ENCODE measurements around the gene LILRA6. TPM values are rescaled to one million over a fixed set of nuclear protein-coding genes. Genes with fewer than 3 reads are reported as not detected.

The LILRA6 gene
- total RNA-seq, 1 experiment from 2014 or later: not detected

GRCh38 chr19:54206831-54207177, 35.8 kb downstream of the LILRA6 start:
- BruUV-seq (replicated peaks): no TSS peak
- POLR2A ChIA-PET: interaction anchor here (4.8 kb wide), 1 partner anchor 16 kb away, joined by 36 read pairs; the partner anchor contains the start of genes MBOAT7 and TSEN34
- no peaks in the 10 kb centered on the region for H3K9me3 Mint-ChIP-seq (ENCODE audit: unreplicated experiment)
- DNase-seq: no peak
- peaks cover 99% of the 10 kb centered on the region for H3K36me3 Mint-ChIP-seq (ENCODE audit: insufficient read depth, unreplicated experiment)
- TF ChIP-seq, protein P1, sequence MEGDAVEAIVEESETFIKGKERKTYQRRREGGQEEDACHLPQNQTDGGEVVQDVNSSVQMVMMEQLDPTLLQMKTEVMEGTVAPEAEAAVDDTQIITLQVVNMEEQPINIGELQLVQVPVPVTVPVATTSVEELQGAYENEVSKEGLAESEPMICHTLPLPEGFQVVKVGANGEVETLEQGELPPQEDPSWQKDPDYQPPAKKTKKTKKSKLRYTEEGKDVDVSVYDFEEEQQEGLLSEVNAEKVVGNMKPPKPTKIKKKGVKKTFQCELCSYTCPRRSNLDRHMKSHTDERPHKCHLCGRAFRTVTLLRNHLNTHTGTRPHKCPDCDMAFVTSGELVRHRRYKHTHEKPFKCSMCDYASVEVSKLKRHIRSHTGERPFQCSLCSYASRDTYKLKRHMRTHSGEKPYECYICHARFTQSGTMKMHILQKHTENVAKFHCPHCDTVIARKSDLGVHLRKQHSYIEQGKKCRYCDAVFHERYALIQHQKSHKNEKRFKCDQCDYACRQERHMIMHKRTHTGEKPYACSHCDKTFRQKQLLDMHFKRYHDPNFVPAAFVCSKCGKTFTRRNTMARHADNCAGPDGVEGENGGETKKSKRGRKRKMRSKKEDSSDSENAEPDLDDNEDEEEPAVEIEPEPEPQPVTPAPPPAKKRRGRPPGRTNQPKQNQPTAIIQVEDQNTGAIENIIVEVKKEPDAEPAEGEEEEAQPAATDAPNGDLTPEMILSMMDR (IDR thresholded peaks at IDR 0.05; ENCODE audit: insufficient read depth in 1 of 2, low read depth in 1 of 2, low read length in 1 of 2, severe bottlenecking in 1 of 2, unreplicated experiment in 1 of 2): no peak
- H3K27me3 Mint-ChIP-seq (ENCODE audit: insufficient read depth, unreplicated experiment): no peaks in the 10 kb centered on the region
- CTCF ChIA-PET: no interaction called here
- peaks cover 23% of the 10 kb centered on the region for H3K36me3 ChIP-seq (ENCODE audit: control insufficient read depth, insufficient read depth, low read length)
- no peak overlapping the region for H3K4me3 ChIP-seq (ENCODE audit: low read depth, low read length)
- no peaks in the 10 kb centered on the region for H3K27me3 ChIP-seq (replicated peaks; ENCODE audit: control insufficient read depth, insufficient read depth, low read length)
- peaks cover 59% of the 10 kb centered on the region for H3K4me1 Mint-ChIP-seq (ENCODE audit: low read depth, unreplicated experiment)
- peaks cover 93% of the 10 kb centered on the region for H3K4me1 ChIP-seq
- H3K9me3 ChIP-seq: no peaks in the 10 kb centered on the region
- no peak overlapping the region for H3K4me3 Mint-ChIP-seq (ENCODE audit: unreplicated experiment)
- intact Hi-C loops (cut with micrococcal nuclease; ENCODE audit: unreplicated experiment): no loop called here
- H3K27ac Mint-ChIP-seq (ENCODE audit: unreplicated experiment): no peak overlapping the region

DNA sequence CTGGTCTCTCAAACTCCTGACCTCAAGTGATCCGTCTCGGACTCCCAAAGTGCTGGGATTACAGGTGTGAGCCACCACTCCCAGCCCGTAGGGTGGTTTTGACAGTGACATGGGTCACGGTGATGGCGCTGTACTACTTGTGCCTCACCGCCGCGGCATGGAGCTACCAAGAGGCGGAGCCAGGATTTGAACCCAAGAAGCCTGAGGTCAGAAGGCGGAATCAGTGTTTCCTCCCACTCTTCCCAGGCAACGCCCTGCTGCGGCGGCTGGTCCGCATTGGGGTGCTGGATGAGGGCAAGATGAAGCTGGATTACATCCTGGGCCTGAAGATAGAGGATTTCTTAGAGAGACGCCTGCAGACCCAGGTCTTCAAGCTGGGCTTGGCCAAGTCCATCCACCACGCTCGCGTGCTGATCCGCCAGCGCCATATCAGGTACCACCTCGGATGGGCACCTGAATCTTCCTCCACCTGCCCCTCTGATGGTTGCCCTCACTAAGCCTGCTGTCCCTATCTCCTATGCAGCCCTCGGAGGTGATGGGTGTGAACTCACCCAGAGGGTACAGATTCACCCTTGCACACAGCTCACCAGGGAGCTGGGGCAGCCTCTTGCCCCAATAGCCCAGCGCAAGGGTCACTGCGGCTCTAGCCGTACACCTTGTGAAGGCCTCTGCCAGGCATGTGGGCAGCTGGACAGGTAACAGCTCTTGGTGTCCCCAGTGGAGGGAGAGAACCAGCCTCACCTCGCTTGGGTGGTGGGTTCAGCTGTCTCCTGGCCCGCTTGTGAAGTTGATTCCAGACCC, 36.4 kb downstream of the LILRA6 start:
- Mint-ChIP-seq H3K27me3 (ENCODE audit: insufficient read depth, unreplicated experiment) (no peaks in the 10 kb centered on the region), H3K4me3 (ENCODE audit: unreplicated experiment) (no peak overlapping the region), H3K27ac (ENCODE audit: unreplicated experiment) (no peak overlapping the region), H3K4me1 (ENCODE audit: low read depth, unreplicated experiment) (peaks cover 56% of the 10 kb centered on the region), H3K9me3 (ENCODE audit: unreplicated experiment) (no peaks in the 10 kb centered on the region), H3K36me3 (ENCODE audit: insufficient read depth, unreplicated experiment) (peaks cover 100% of the 10 kb centered on the region)
- no TSS peak for BruUV-seq (replicated peaks)
- POLR2A ChIA-PET: interaction anchor here (4.8 kb wide), 1 partner anchor 16 kb away, joined by 36 read pairs; the partner anchor contains the start of genes MBOAT7 and TSEN34
- DNase-seq: no peak
- TF ChIP-seq, protein P1 (IDR thresholded peaks at IDR 0.05; ENCODE audit: insufficient read depth in 1 of 2, low read depth in 1 of 2, low read length in 1 of 2, severe bottlenecking in 1 of 2, unreplicated experiment in 1 of 2): no peak
- Histone ChIP-seq H3K36me3 (ENCODE audit: control insufficient read depth, insufficient read depth, low read length) (peaks cover 24% of the 10 kb centered on the region), H3K27me3 (replicated peaks; ENCODE audit: control insufficient read depth, insufficient read depth, low read length) (no peaks in the 10 kb centered on the region), H3K4me1 (peaks cover 91% of the 10 kb centered on the region), H3K4me3 (ENCODE audit: low read depth, low read length) (no peak overlapping the region), H3K9me3 (no peaks in the 10 kb centered on the region)
- CTCF ChIA-PET: no interaction called here
- intact Hi-C loops (cut with micrococcal nuclease; ENCODE audit: unreplicated experiment): no loop called here

DNA sequence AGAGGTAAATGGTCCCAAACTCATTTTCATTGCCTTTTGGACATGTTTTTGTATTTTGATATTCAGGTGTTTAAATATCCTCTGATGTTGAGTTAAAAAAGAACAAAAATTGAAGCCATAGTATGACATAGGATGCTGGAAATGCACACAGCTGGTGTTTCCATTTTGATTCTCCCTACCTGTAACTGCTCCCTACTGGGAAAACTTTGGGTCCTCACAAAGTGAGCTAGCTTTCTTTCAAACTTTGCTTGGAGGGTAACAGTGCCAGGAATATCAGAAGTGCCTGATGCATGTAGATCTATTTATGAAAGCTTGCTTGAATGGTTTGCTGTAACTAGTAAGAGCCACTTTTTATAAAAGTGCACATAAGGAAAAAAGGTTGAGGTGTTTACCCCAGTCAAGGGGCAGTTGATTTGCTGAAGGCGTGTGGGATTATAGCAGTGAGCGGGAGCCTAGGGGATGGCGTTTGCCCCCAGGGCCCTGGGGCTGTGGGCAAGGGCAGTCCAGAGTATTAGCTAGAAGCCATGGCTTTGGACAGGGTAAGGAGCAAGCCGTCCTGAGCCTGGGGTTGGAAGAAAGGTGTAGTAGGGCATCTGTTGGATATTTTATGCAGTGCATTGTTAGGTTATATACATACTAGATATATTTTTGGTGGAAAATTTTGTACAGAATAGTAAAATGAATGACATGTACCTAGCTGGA, 37.7 kb downstream of the LILRA6 start:
- Histone ChIP-seq H3K4me3 (ENCODE audit: low read depth, low read length) (no peak overlapping the region), H3K9me3 (no peaks in the 10 kb centered on the region), H3K27me3 (replicated peaks; ENCODE audit: control insufficient read depth, insufficient read depth, low read length) (no peaks in the 10 kb centered on the region), H3K36me3 (ENCODE audit: control insufficient read depth, insufficient read depth, low read length) (peaks cover 24% of the 10 kb centered on the region), H3K4me1 (peaks cover 78% of the 10 kb centered on the region)
- no peak for DNase-seq
- POLR2A ChIA-PET: interaction anchor here (4.8 kb wide), 1 partner anchor 14 kb away, joined by 36 read pairs; the partner anchor contains the start of genes MBOAT7 and TSEN34
- Mint-ChIP-seq H3K4me3 (ENCODE audit: unreplicated experiment) (peak overlapping the region; percentile 42), H3K4me1 (ENCODE audit: low read depth, unreplicated experiment) (peaks cover 52% of the 10 kb centered on the region), H3K27me3 (ENCODE audit: insufficient read depth, unreplicated experiment) (no peaks in the 10 kb centered on the region), H3K36me3 (ENCODE audit: insufficient read depth, unreplicated experiment) (peaks cover 99% of the 10 kb centered on the region), H3K9me3 (ENCODE audit: unreplicated experiment) (no peaks in the 10 kb centered on the region), H3K27ac (ENCODE audit: unreplicated experiment) (no peak overlapping the region)
- BruUV-seq (replicated peaks): no TSS peak
- CTCF ChIA-PET: no interaction called here
- TF ChIP-seq, protein P1 (IDR thresholded peaks at IDR 0.05; ENCODE audit: insufficient read depth in 1 of 2, low read depth in 1 of 2, low read length in 1 of 2, severe bottlenecking in 1 of 2, unreplicated experiment in 1 of 2): no peak
- intact Hi-C loops (cut with micrococcal nuclease; ENCODE audit: unreplicated experiment): no loop called here

Measured in Caco-2 (cell line).